IMR-90 (cell line): Measurements from ENCODE around the gene GTF3C4. TPM values are rescaled to one million over a fixed set of nuclear protein-coding genes. Genes with fewer than 3 reads are reported as not detected.

Source experiments
- ATAC-seq: fragments of 200-7000 bp; cut with Tn5 transposase; 2 replicates; pipeline ENCODE4 v1.9.1; 2020; ENCODE audit warnings: low read depth, mild to moderate bottlenecking, moderate library complexity
- BruUV-seq: library from RNA; stranded (reverse); fragments of 400-500 nt; replicated peaks from 2 replicates; lab custom pipeline; 2021; lab: Mats Ljungman, UMichigan
- CTCF ChIA-PET: fragments of 300-600 bp; formaldehyde crosslinking; extraction: SDS; loops from one replicate; lab custom pipeline; 2021; ENCODE audit warnings: antibody characterized with exemption; lab: Yijun Ruan, JAX
- POLR2A ChIA-PET: fragments of 300-600 bp; sonication (Branson Sonifier 250); formaldehyde crosslinking; loops from one replicate; lab custom pipeline; 2022; ENCODE audit warnings: antibody characterized with exemption; ENCODE audit not compliant: unreplicated experiment; lab: Charles Lee
- DNase-seq: peaks from one replicate; pipeline ENCODE4 v3.0.0; 2013
- H2AFZ ChIP-seq: replicated peaks from 2 replicates; pipeline ENCODE3; 2013; ENCODE audit warnings: low read length, mild to moderate bottlenecking; ENCODE audit not compliant: poor library complexity
- H2AK5ac ChIP-seq: 2 replicates; pipeline ENCODE4 v1.6.1; 2013; ENCODE audit warnings: low read depth, low read length, inconsistent platforms
- H2AK9ac ChIP-seq: replicated peaks from 2 replicates; pipeline ENCODE3; 2013; ENCODE audit warnings: mild to moderate bottlenecking, low read depth, low read length, moderate library complexity; ENCODE audit not compliant: poor library complexity
- H2BK120ac ChIP-seq: 2 replicates; pipeline ENCODE4 v1.6.1; 2013; ENCODE audit warnings: low read depth, low read length, inconsistent platforms
- H2BK15ac ChIP-seq: 3 replicates; pipeline ENCODE4 v1.6.1; 2013; ENCODE audit warnings: low read depth, low read length, inconsistent platforms
- H2BK20ac ChIP-seq: 2 replicates; pipeline ENCODE4 v1.6.1; 2013; ENCODE audit warnings: low read depth, mild to moderate bottlenecking, inconsistent platforms, low read length, moderate library complexity
- H2BK5ac ChIP-seq: 2 replicates; pipeline ENCODE4 v1.6.1; 2013; ENCODE audit warnings: mild to moderate bottlenecking, low read depth, low read length, inconsistent platforms; ENCODE audit not compliant: poor library complexity, severe bottlenecking
- H3K14ac ChIP-seq: replicated peaks from 2 replicates; pipeline ENCODE4 v1.6.1; 2013; ENCODE audit warnings: low read depth, low read length, inconsistent platforms
- H3K18ac ChIP-seq: 2 replicates; pipeline ENCODE4 v1.6.1; 2013; ENCODE audit warnings: low read depth, low read length, control low read depth
- H3K23ac ChIP-seq: 2 replicates; pipeline ENCODE4 v1.6.1; 2013; ENCODE audit warnings: low read depth, low read length, inconsistent platforms
- H3K27ac ChIP-seq: 2 replicates; pipeline ENCODE4 v1.5.1; 2013; ENCODE audit warnings: mild to moderate bottlenecking, control low read depth, low read length; ENCODE audit not compliant: insufficient read depth
- H3K27me3 ChIP-seq: 2 replicates; pipeline ENCODE4 v1.6.1; 2013; ENCODE audit warnings: low read length; ENCODE audit not compliant: control insufficient read depth, insufficient read depth
- H3K36me3 ChIP-seq: 2 replicates; pipeline ENCODE4 v1.6.1; 2013; ENCODE audit warnings: low read length, mixed read lengths; ENCODE audit not compliant: control insufficient read depth, insufficient read depth
- H3K4ac ChIP-seq: 2 replicates; pipeline ENCODE4 v1.6.1; 2013; ENCODE audit warnings: low read depth, low read length, inconsistent platforms
- H3K4me1 ChIP-seq: 2 replicates; pipeline ENCODE4 v1.6.1; 2013; ENCODE audit warnings: low read length, mixed read lengths; ENCODE audit not compliant: control insufficient read depth, insufficient read depth
- H3K4me2 ChIP-seq: 2 replicates; pipeline ENCODE4 v1.6.1; 2013; ENCODE audit warnings: low read depth, mild to moderate bottlenecking, control low read depth, low read length, moderate library complexity
- H3K4me3 ChIP-seq: 2 replicates; pipeline ENCODE4 v1.5.1; 2013; ENCODE audit warnings: low read depth, mild to moderate bottlenecking, control low read depth, low read length, moderate library complexity; ENCODE audit not compliant: insufficient read depth
- H3K56ac ChIP-seq: 2 replicates; pipeline ENCODE4 v1.6.1; 2013; ENCODE audit warnings: low read length, inconsistent platforms; ENCODE audit not compliant: insufficient read depth; ENCODE audit errors: extremely low read depth
- H3K79me1 ChIP-seq, 2 experiments: 2 replicates each; pipeline ENCODE4 v1.6.1; 2013; ENCODE audit warnings: low read length in 2 of 2, inconsistent platforms in 1 of 2, low read depth in 1 of 2
- H3K9ac ChIP-seq: 2 replicates; pipeline ENCODE4 v1.6.1; 2013; ENCODE audit warnings: low read depth, low read length, control low read depth
- H3K9me1 ChIP-seq: 2 replicates; pipeline ENCODE4 v1.6.1; 2013; ENCODE audit warnings: low read length, inconsistent platforms; ENCODE audit not compliant: insufficient read depth
- H3K9me3 ChIP-seq: 2 replicates; pipeline ENCODE4 v1.6.1; 2013; ENCODE audit warnings: low read length; ENCODE audit not compliant: control insufficient read depth, insufficient read depth
- H4K20me1 ChIP-seq: 2 replicates; pipeline ENCODE4 v1.6.1; 2013; ENCODE audit warnings: low read length, inconsistent platforms; ENCODE audit not compliant: insufficient read depth
- H4K5ac ChIP-seq: 2 replicates; pipeline ENCODE4 v1.6.1; 2013; ENCODE audit warnings: mild to moderate bottlenecking, low read depth, low read length, control low read depth
- H4K8ac ChIP-seq, 2 experiments: 2 replicates each; pipeline ENCODE4 v1.6.1; 2013; ENCODE audit warnings: low read depth in 2 of 2, low read length in 2 of 2, control low read depth in 1 of 2, inconsistent platforms in 1 of 2
- H4K91ac ChIP-seq: 2 replicates; pipeline ENCODE4 v1.6.1; 2013; ENCODE audit warnings: low read depth, low read length, inconsistent platforms; ENCODE audit not compliant: insufficient read depth
- CHD1 ChIP-seq: IDR thresholded peaks from 2 replicates; pipeline ENCODE4 v1.6.1; 2012; ENCODE audit warnings: low read depth, low read length, improper control_type of control experiment
- FOS ChIP-seq: fragments of 150-350 bp; IDR thresholded peaks from 2 replicates; pipeline ENCODE4 v1.6.1; 2016; ENCODE audit warnings: low read depth, low read length
- MAFK ChIP-seq: IDR thresholded peaks from 2 replicates; pipeline ENCODE4 v1.6.1; 2012; ENCODE audit warnings: low read depth, low read length, improper control_type of control experiment
- MAZ ChIP-seq: IDR thresholded peaks from 2 replicates; pipeline ENCODE4 v1.6.1; 2012; ENCODE audit warnings: low read depth, mild to moderate bottlenecking, low read length, improper control_type of control experiment, moderate library complexity, borderline replicate concordance
- MXI1 ChIP-seq: IDR thresholded peaks from 2 replicates; pipeline ENCODE4 v1.6.1; 2012; ENCODE audit warnings: low read depth, mild to moderate bottlenecking, low read length, moderate library complexity, borderline replicate concordance
- NFE2L2 ChIP-seq: fragments of 150-350 bp; IDR thresholded peaks from 2 replicates; pipeline ENCODE4 v1.6.1; 2016; ENCODE audit warnings: low read depth, mild to moderate bottlenecking, low read length
- POLR2A ChIP-seq: IDR thresholded peaks from 2 replicates; pipeline ENCODE4 v1.6.1; 2012; ENCODE audit warnings: mild to moderate bottlenecking, low read depth, low read length
- RFX5 ChIP-seq: IDR thresholded peaks from 2 replicates; pipeline ENCODE4 v1.8.0; 2012; ENCODE audit warnings: low read depth, mild to moderate bottlenecking, low read length, moderate library complexity
- SMC3 ChIP-seq: fragments of 150-350 bp; IDR thresholded peaks from 2 replicates; pipeline ENCODE4 v1.6.1; 2016; ENCODE audit warnings: low read depth, mild to moderate bottlenecking, antibody characterized with exemption, low read length, moderate library complexity
- USF2 ChIP-seq: fragments of 150-350 bp; IDR thresholded peaks from 2 replicates; pipeline ENCODE4 v1.6.1; 2017; ENCODE audit warnings: mild to moderate bottlenecking, antibody characterized with exemption, low read length, low read depth
- WGBS, 2 experiments: methylation state at CpG; one replicate each; pipeline versions ENCODE4 v1.1.5 to v1.1.7; 2013; ENCODE audit warnings: missing lambda C conversion rate in 2 of 2; ENCODE audit not compliant: insufficient read length in 1 of 2; ENCODE audit errors: extremely low coverage in 2 of 2; 5-methylcytosine and 5-hydroxymethylcytosine counted together
- dilution Hi-C: fragments of 300-500 bp; cut with HindIII; formaldehyde crosslinking; loops from one replicate; pipeline ENCODE4 v1.14.3; 2018; ENCODE audit warnings: low sequenced_read_pairs; ENCODE audit not compliant: unreplicated experiment
- in situ Hi-C: fragments of 300-500 bp; cut with MboI; formaldehyde crosslinking; loops from 3 replicates; pipeline ENCODE4 v1.14.3; 2019; ENCODE audit warnings: low sequenced_read_pairs, inconsistent platforms, mixed read lengths
- intact Hi-C: fragments of 100-400 bp; cut with micrococcal nuclease; formaldehyde crosslinking; loops from 2 replicates; pipeline ENCODE4 v1.10.0; 2022
- polyA plus RNA-seq, 3 experiments: library from polyadenylated mRNA; depleted of rRNA; stranded (reverse); fragments of >200 nt; gene quantifications; 2 replicates each; pipeline ENCODE4 v1.2.3, GENCODE V29; 2012; ENCODE audit warnings: low replicate concordance in 1 of 3
- total RNA-seq: library from RNA; depleted of rRNA; stranded (reverse); fragments of >200 nt; gene quantifications from 2 replicates; pipeline ENCODE4 v1.2.3, GENCODE V29; 2012

GTF3C4 gene
- total and polyA plus RNA-seq, 2 of the 4 experiments (the other 2 are of a cell fraction), result 4.7 to 16.5 TPM

GRCh38 chr9:132728071-132728470 is 57.8 kb downstream of the GTF3C4 start:
- H3K4me1 ChIP-seq, result no peaks in the 10 kb centered on the region
- H3K9ac ChIP-seq, result no peak overlapping the region
- no peak overlapping the region for H3K23ac ChIP-seq
- no peaks in the 10 kb centered on the region for H4K20me1 ChIP-seq
- WGBS, 2 experiments, result 0% methylated on average over 1 of the region's 5 CpGs; no CpG with 5 or more reads in 1 of the 2 experiments
- no peaks in the 10 kb centered on the region for H3K79me1 ChIP-seq
- no peak overlapping the region for H4K91ac ChIP-seq
- no peak overlapping the region for H2BK20ac ChIP-seq
- no peak overlapping the region for H2BK5ac ChIP-seq
- no peak overlapping the region for H3K4me3 ChIP-seq
- TF ChIP-seq CHD1 (no peak), MAZ (no peak), MAFK (no peak), NFE2L2 (no peak), SMC3 (no peak), MXI1 (no peak), RFX5 (no peak), FOS (no peak), POLR2A (no peak), USF2 (no peak)
- DNase-seq (no peak), ATAC-seq (no peak)
- H4K8ac ChIP-seq, result no peak overlapping the region
- ChIA-PET CTCF (no interaction called here), POLR2A (no interaction called here)
- no peak overlapping the region for H3K56ac ChIP-seq
- H3K27me3 ChIP-seq, result peaks cover 38% of the 10 kb centered on the region
- no peak overlapping the region for H3K14ac ChIP-seq
- no peaks in the 10 kb centered on the region for H3K9me3 ChIP-seq
- in situ Hi-C loops, result no loop called here
- dilution Hi-C loops, result no loop called here
- no peak overlapping the region for H4K5ac ChIP-seq
- H3K18ac ChIP-seq, result no peak overlapping the region
- H2AK5ac ChIP-seq, result no peak overlapping the region
- no peak overlapping the region for H2BK120ac ChIP-seq
- no peaks in the 10 kb centered on the region for H3K36me3 ChIP-seq
- no peaks in the 10 kb centered on the region for H3K9me1 ChIP-seq
- no peak overlapping the region for H3K27ac ChIP-seq
- intact Hi-C loops, result no loop called here
- no TSS peak for BruUV-seq
- no peak overlapping the region for H2AFZ ChIP-seq
- no peak overlapping the region for H2AK9ac ChIP-seq
- no peak overlapping the region for H2BK15ac ChIP-seq
- H3K4me2 ChIP-seq, result no peak overlapping the region
- H3K4ac ChIP-seq, result no peak overlapping the region
